Common myeloid progenitor, CD34-positive (primary cell): Measurements from ENCODE around the gene FBXO42.

Experiments used
- CTCF ChIA-PET: fragments of 350-600 bp; sonication (Branson Sonifier 250); formaldehyde crosslinking; loops from one replicate; lab custom pipeline; 2021; ENCODE audit warnings: antibody characterized with exemption; lab: Charles Lee
- POLR2A ChIA-PET: fragments of 350-600 bp; sonication (Branson Sonifier 250); formaldehyde crosslinking; loops from one replicate; lab custom pipeline; 2021; ENCODE audit warnings: antibody characterized with exemption; lab: Charles Lee
- DNase-seq, 3 donors: peaks; one replicate each; pipeline versions ENCODE4 v3.0.0 to v3.0.0-alpha.2; 2013
- H3K27ac ChIP-seq, 2 experiments: 1 replicate in 1 of 2; 2 replicates in 1 of 2; pipeline ENCODE4 v1.7.0; 2013; ENCODE audit warnings: inconsistent platforms in 2 of 2, low read length in 2 of 2, mild to moderate bottlenecking in 2 of 2, low read depth in 1 of 2, moderate library complexity in 1 of 2; ENCODE audit not compliant: severe bottlenecking in 2 of 2, insufficient read depth in 1 of 2, poor library complexity in 1 of 2
- H3K27me3 ChIP-seq, 5 experiments: replicated peaks in 2 of 5; 1 replicate in 3 of 5; 2 replicates in 2 of 5; pipeline versions ENCODE4 v1.6.1 to v1.7.0; 2013; ENCODE audit warnings: low read length in 4 of 5, mild to moderate bottlenecking in 2 of 5, moderate library complexity in 2 of 5, inconsistent platforms in 1 of 5; ENCODE audit not compliant: insufficient read depth in 5 of 5, control insufficient read depth in 4 of 5
- H3K36me3 ChIP-seq, 4 experiments: 1 replicate in 2 of 4; 2 replicates in 2 of 4; pipeline versions ENCODE4 v1.6.1 to v1.7.0; 2013; ENCODE audit warnings: low read length in 3 of 4, control low read depth in 1 of 4, mild to moderate bottlenecking in 1 of 4; ENCODE audit not compliant: control insufficient read depth in 4 of 4, insufficient read depth in 4 of 4
- H3K4me1 ChIP-seq, 4 experiments: 1 replicate in 3 of 4; 2 replicates in 1 of 4; pipeline versions ENCODE4 v1.6.1 to v1.7.1; 2013; ENCODE audit warnings: low read length in 3 of 4, mild to moderate bottlenecking in 3 of 4, control low read depth in 1 of 4, inconsistent platforms in 1 of 4, moderate library complexity in 1 of 4; ENCODE audit not compliant: control insufficient read depth in 4 of 4, insufficient read depth in 4 of 4; ENCODE audit errors: control extremely low read depth in 1 of 4
- H3K4me3 ChIP-seq, 7 experiments: 1 replicate in 4 of 7; 2 replicates in 3 of 7; pipeline versions ENCODE4 v1.5.1 to v1.7.0; 2013; ENCODE audit warnings: mild to moderate bottlenecking in 7 of 7, low read length in 6 of 7, moderate library complexity in 6 of 7, inconsistent platforms in 2 of 7, low read depth in 2 of 7, control low read depth in 1 of 7; ENCODE audit not compliant: insufficient read depth in 4 of 7, control insufficient read depth in 1 of 7; ENCODE audit errors: extremely low read depth in 1 of 7
- H3K9me3 ChIP-seq, 5 experiments: 1 replicate in 4 of 5; 2 replicates in 1 of 5; pipeline versions ENCODE4 v1.6.1 to v1.7.1; 2013; ENCODE audit warnings: low read length in 4 of 5, mild to moderate bottlenecking in 2 of 5, inconsistent platforms in 1 of 5, low read depth in 1 of 5, moderate library complexity in 1 of 5; ENCODE audit not compliant: control insufficient read depth in 4 of 5, insufficient read depth in 2 of 5; ENCODE audit errors: control extremely low read depth in 1 of 5
- WGBS: methylation state at CpG from one replicate; pipeline ENCODE4 v1.1.5; 2013; ENCODE audit not compliant: insufficient coverage; 5-methylcytosine and 5-hydroxymethylcytosine counted together

The FBXO42 gene

DNA sequence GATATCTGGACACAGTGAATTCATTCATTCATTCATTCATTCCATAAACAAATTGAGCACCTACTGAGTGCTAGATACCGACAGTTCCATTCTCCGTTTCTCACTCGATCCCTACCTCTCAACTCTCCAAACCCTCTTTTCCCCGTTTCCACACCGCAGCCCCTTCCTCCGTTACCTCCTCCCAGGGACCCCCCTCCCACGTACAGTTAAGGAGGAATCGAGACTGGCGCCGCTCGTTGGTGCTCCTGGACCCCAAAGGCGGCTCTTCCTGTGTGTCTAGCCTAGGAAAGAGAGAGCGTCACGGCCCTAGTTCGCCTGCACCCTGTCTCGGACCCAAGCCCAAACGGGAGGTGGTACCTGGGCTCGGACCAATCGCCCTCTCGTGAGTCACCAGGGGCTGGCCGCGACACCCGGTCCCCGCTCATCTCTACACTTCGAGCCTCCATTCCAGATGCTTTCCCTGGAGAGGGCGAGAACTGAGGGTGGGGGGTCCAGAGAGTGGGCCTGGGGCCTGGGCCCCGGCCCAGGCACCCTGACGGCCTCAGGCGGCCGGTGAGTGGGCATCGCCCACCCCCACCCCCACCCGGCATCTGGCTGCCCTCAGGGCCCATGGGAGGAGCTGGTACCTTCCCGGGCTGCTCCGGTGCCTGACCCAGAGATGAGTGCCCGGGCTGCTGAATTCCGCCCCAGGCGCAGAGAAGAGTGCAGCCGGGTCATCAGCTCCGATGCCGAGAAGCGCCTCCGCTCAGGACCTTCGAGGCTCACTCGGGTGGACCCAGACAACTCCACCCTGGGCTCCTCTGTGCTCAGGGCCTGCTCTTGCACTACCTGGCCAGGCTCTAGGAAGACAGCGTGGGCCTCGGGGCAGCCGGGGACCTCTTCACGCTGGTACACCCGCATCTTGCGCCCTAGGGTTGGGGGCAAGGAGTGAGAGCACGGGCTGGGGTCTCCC lies 144.7 kb downstream of the FBXO42 start:
- Histone ChIP-seq H3K27me3 (peaks cover 0 to 3% (median 0%) of the 10 kb centered on the region in 5 experiments), H3K36me3 (peaks cover 0 to 12% (median 6%) of the 10 kb centered on the region in 4 experiments), H3K9me3 (no peaks in the 10 kb centered on the region), H3K4me3 (peak overlapping the region in 6 of 7 experiments; percentile 39 to 79 (median 65)), H3K27ac (peak overlapping the region; percentile 40 to 83), H3K4me1 (peaks cover 0 to 17% (median 14%) of the 10 kb centered on the region in 4 experiments)
- DNase-seq = no peak
- WGBS = 61% methylated on average over 42 of the region's 51 CpGs
- POLR2A ChIA-PET = interaction anchor here (1.6 kb wide), 1 partner anchor 10 kb away, joined by 6 read pairs; no protein-coding TSS in a partner anchor
- CTCF ChIA-PET = interaction anchor here (0.8 to 4.2 kb wide), 3 partner anchors 10 to 30 kb away, joined by 3 to 17 read pairs (median 4); no protein-coding TSS in a partner anchor

DNA sequence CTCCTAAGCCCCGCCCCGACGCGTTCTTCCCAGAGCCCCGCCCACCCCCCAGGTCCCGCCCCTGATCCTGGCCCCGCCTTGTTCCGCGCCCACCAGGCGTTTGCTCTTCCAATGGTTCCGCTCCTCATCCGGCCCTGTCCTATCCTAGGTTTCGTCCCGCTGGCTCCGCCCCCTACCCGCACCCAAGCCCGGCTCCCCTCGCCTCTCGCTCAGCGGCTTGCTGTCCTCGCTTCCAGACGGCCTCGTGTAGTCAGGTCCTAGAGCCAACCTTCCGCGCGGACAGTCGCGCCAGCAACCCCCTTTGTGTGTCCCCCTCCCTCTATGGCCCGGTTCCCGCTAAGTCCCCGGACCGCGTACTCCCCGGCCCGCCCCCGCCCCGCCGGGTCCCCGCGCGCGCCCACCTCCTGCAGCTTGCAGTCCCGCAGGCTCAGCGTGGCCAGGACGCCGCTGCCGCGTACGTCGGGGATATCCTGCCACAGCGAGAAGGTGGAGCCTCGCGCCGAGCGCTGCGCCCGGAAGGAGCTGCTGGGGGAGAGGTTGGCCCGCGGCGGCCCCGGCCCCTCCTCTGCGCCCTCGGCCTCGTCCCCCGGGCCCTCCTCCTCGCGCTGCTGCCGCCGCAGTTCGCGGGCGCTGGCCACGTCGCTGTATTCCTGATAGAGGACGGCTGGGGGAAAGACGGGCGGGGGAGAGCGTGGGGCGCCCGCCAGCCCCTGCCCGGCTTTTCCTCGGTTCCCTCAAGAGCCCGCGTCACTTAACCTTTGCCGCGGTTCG lies 145.5 kb downstream of the FBXO42 start:
- CTCF ChIA-PET = interaction anchor here (0.5 to 4.2 kb wide), 5 partner anchors 11 to 406 kb away, joined by 3 to 17 read pairs (median 3); no protein-coding TSS in a partner anchor
- WGBS = under 1% methylated on average over 64 of the region's 87 CpGs
- peaks cover 0 to 3% (median 0%) of the 10 kb centered on the region in 5 experiments for H3K27me3 ChIP-seq
- POLR2A ChIA-PET = interaction anchor here (1.6 kb wide), 1 partner anchor 10 kb away, joined by 6 read pairs; no protein-coding TSS in a partner anchor
- peaks cover 0 to 17% (median 14%) of the 10 kb centered on the region in 4 experiments for H3K4me1 ChIP-seq
- peak overlapping the region; percentile 39 to 82 (median 65) for H3K4me3 ChIP-seq
- H3K27ac ChIP-seq = peak overlapping the region; percentile 40 to 83
- H3K9me3 ChIP-seq = no peaks in the 10 kb centered on the region
- H3K36me3 ChIP-seq = peaks cover 0 to 16% (median 10%) of the 10 kb centered on the region in 4 experiments
- DNase-seq = peak; percentile 97 to 98 (median 98)

DNA sequence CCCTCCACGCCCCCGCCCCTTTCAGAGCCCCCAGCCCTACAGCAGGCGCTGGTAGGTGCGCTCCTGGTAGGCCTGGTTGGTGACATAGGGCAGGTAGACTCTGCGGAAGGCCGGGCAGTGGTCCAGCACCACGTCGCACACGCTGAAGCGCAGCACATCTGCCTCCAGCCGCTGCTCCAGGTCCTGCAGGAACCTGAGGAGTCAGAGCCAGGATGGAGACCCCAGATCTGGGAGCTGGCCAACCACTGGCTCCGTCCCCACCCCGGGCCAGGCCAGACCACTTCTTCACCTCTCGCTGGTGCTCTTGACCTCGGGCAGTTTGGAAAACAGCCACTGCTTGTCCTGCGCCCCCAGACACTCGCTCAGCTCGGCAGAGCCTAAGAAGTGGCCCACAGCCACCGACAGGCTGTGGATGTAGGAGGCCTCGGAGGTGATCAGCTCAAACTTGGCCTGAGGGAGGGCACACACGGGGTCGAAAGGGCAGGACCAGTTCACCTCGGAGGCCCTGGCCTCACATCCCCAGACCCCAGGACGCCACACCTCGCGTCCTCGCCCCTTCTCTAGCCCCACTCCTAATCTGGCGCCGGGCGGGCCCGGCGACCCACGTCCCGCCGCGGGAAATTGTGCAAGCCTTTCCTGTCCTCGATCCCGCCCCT lies 146.3 kb downstream of the FBXO42 start:
- H3K36me3 ChIP-seq = peaks cover 0 to 20% (median 10%) of the 10 kb centered on the region in 4 experiments
- H3K4me1 ChIP-seq = peaks cover 0 to 17% (median 14%) of the 10 kb centered on the region in 4 experiments
- DNase-seq = no peak
- no peaks in the 10 kb centered on the region for H3K9me3 ChIP-seq
- 58% methylated on average over 20 of the region's 38 CpGs for WGBS
- H3K4me3 ChIP-seq = peak overlapping the region in 6 of 7 experiments; percentile 16 to 82 (median 56)
- peak overlapping the region in 1 of 2 experiments; percentile 74 for H3K27ac ChIP-seq
- ChIA-PET POLR2A (interaction anchor here (1.6 kb wide), 1 partner anchor 11 kb away, joined by 6 read pairs; no protein-coding TSS in a partner anchor), CTCF (interaction anchor here (0.5 to 4.2 kb wide), 6 partner anchors 11 to 407 kb away, joined by 3 to 17 read pairs (median 3); partner anchors contain the start of gene FAM131C)
- no peaks in the 10 kb centered on the region for H3K27me3 ChIP-seq

DNA sequence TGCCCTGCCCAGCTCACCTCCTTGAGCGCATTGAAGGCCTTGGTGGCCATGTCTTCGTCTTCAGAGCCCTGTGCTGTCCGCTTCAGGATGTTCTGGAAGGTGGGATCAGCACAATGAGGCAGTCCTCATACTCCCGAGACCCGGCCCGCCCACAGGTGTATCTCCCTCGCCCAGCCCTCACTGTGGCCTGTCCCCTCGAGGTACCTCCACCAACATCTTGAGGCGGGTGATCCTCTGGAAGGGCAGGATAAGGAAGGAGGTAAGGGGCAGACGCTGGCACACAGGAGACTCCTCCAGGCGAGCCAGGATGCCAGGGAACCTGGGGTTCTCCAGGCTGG lies 147.0 kb downstream of the FBXO42 start:
- Histone ChIP-seq H3K4me3 (no peak overlapping the region), H3K9me3 (no peaks in the 10 kb centered on the region), H3K27ac (no peak overlapping the region), H3K27me3 (no peaks in the 10 kb centered on the region), H3K4me1 (peaks cover 0 to 17% (median 14%) of the 10 kb centered on the region in 4 experiments), H3K36me3 (peaks cover 0 to 20% (median 12%) of the 10 kb centered on the region in 4 experiments)
- DNase-seq = no peak
- CTCF ChIA-PET = interaction anchor here (0.6 to 4.9 kb wide), 9 partner anchors 12 to 132 kb away, joined by 3 to 48 read pairs (median 3); partner anchors contain the start of gene FAM131C
- POLR2A ChIA-PET = interaction anchor here (0.5 to 1.9 kb wide), 2 partner anchors 12 to 153 kb away, joined by 5 to 6 read pairs; no protein-coding TSS in a partner anchor
- 99% methylated on average over 8 of the region's 11 CpGs for WGBS

DNA sequence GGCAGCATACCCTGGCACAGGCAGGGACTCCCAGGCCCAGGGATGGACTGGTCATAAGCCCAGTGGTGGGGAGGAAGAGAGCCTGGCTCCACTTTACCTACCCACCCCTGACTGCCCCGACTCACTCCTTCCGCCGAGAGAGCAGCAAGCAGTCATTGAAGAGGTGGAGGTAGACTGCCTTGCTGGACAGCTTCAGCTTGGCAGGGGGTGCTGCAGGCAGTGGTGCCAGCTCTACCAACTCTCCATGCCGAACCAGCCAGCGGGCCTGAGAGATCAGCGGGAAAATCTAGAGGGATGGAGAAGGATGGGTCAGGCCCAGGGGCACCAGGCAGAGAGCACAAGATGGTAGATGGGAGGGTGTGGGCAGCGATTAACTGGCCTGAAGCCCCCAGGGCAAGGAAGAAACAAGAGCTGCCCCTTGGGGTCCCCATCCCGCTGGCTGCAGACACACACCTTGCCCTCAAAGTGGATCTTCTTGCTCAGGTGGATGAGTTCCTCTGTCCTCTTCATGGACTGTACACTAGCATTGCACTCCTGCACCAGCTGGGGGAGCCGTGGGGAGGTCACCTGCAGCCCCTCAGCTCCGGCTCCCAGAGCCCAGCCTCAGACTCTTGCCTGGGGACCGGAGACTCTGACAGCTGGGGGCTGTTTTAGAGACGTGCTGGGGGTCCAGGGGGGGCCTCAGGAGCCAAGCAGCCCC lies 147.5 kb downstream of the FBXO42 start:
- WGBS = 92% methylated on average over 10 of the region's 12 CpGs
- peaks cover 0 to 17% (median 14%) of the 10 kb centered on the region in 4 experiments for H3K4me1 ChIP-seq
- ChIA-PET POLR2A (interaction anchor here (0.5 to 1.9 kb wide), 2 partner anchors 12 to 154 kb away, joined by 5 to 6 read pairs; no protein-coding TSS in a partner anchor), CTCF (interaction anchor here (0.6 to 4.9 kb wide), 15 partner anchors 9 to 131 kb away, joined by 3 to 48 read pairs (median 3); partner anchors contain the start of gene FAM131C)
- peaks cover 0 to 25% (median 12%) of the 10 kb centered on the region in 4 experiments for H3K36me3 ChIP-seq
- H3K9me3 ChIP-seq = no peaks in the 10 kb centered on the region
- no peak overlapping the region for H3K27ac ChIP-seq
- H3K4me3 ChIP-seq = no peak overlapping the region
- H3K27me3 ChIP-seq = no peaks in the 10 kb centered on the region
- peak in 2 of 3 donors; percentile 48 to 49 for DNase-seq
